ENCODE data around the gene CRELD1. TPM values are rescaled to one million over a fixed set of nuclear protein-coding genes. Genes with fewer than 3 reads are reported as not detected.

Gene CRELD1, protein sequence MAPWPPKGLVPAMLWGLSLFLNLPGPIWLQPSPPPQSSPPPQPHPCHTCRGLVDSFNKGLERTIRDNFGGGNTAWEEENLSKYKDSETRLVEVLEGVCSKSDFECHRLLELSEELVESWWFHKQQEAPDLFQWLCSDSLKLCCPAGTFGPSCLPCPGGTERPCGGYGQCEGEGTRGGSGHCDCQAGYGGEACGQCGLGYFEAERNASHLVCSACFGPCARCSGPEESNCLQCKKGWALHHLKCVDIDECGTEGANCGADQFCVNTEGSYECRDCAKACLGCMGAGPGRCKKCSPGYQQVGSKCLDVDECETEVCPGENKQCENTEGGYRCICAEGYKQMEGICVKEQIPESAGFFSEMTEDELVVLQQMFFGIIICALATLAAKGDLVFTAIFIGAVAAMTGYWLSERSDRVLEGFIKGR
- polyA plus RNA-seq: 10 to 100 TPM; 16.2 to 53.7 (median 32.1) TPM
- long read RNA-seq, donor 1: 0 reads
- long read RNA-seq, donor 2, partial matches to known transcripts: 0 of 9 reads
- long read RNA-seq, donor 2, other reads (novel, unspliced or antisense): 0 of 9 reads
- long read RNA-seq, donor 3, partial matches to known transcripts: 0 of 4 reads
- long read RNA-seq, donor 3, other reads (novel, unspliced or antisense): 0 of 4 reads
- long read RNA-seq, donor 4: 0 reads
- long read RNA-seq, donor 5, partial matches to known transcripts: 0 of 2 reads
- long read RNA-seq, donor 5, other reads (novel, unspliced or antisense): 0 of 2 reads
- long read RNA-seq, donor 6, partial matches to known transcripts: 0 of 8 reads
- long read RNA-seq, donor 6, other reads (novel, unspliced or antisense): 0 of 8 reads
- long read RNA-seq, donor 7: 0 reads
- long read RNA-seq, donor 8, partial matches to known transcripts: 0 of 1 reads
- long read RNA-seq, donor 8, other reads (novel, unspliced or antisense): 0 of 1 reads
- long read RNA-seq, donor 9, partial matches to known transcripts: 0 of 3 reads
- long read RNA-seq, donor 9, other reads (novel, unspliced or antisense): 0 of 3 reads
- long read RNA-seq, donor 10, transcript CRELD1-206 (11 exons, 1,778 nt): major isoform, 5 of 9 reads
- long read RNA-seq, donor 10, partial matches to known transcripts: 0 of 9 reads
- long read RNA-seq, donor 10, other reads (novel, unspliced or antisense): 0 of 9 reads

- Histone ChIP-seq H3K27ac (ENCODE audit: low read depth in 1 of 3, low read length in 2 of 3) (peak within 1 kb of the TSS; percentile 85 to 98 (median 92)), H3K4me1 (ENCODE audit: control insufficient read depth in 3 of 3, insufficient read depth in 2 of 3, low read depth in 1 of 3, low read length in 2 of 3) (peaks cover 3 to 17% (median 5%) of the 10 kb centered on the region in 3 donors), H3K27me3 (ENCODE audit: control insufficient read depth in 3 of 3, insufficient read depth in 3 of 3, low read length in 3 of 3) (no peaks in the 10 kb centered on the region), H3K9me3 (ENCODE audit: control insufficient read depth in 2 of 2, insufficient read depth in 1 of 2, low read depth in 1 of 2, low read length in 1 of 2) (no peaks in the 10 kb centered on the region), H3K36me3 (ENCODE audit: control insufficient read depth in 3 of 3, insufficient read depth in 2 of 3, low read depth in 1 of 3, low read length in 3 of 3) (peaks cover 0 to 37% (median 6%) of the 10 kb centered on the region in 3 donors), H3K4me3 (ENCODE audit: low read depth in 1 of 3, low read length in 3 of 3) (peak within 1 kb of the TSS; percentile 67 to 77 (median 71))
- DNase-seq: peak; percentile 97 to 99
- FAIRE-seq: no peak
- 0 to 1% (median 0%) methylated on average over 43 to 50 of the region's 50 CpGs for WGBS, 3 donors
Observed at GRCh38 chr3:9933561-9934234, at the start of gene CRELD1. TSS of gene CRELD1 (plus strand) at chr3:9933834. CDS start at chr3:9934439, 605 bp downstream.

DNA sequence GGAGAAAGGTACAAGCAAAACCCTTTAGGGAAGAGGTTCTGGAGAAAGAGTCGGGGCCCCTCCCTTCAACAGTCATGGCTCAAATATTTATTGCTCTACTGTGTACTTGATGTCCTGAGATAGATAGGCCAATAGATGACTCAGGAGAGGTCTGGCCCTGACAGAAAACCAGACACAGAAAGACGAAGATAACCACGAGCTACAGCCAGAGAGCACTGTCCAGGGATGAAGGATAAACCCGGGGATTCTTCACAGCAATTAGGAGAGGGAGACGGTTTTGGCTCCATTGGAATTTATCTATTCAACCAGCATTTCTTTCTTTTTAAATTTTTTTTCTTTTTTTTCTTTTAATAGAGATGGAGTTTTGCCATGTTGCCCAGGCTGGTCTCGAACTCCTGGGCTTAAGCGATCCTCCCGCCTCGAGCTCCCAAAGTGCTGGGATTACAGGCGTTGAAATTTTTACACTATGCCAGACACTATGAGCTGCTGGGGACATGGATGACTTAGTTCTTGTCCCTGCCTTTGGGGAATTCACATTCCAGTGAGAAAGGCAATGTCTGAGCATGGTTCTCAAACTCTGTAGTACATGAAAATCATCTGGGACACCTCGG, 49.0 kb upstream of the CRELD1 start:
- H3K36me3 ChIP-seq (ENCODE audit: control insufficient read depth in 3 of 3, insufficient read depth in 2 of 3, low read depth in 1 of 3, low read length in 3 of 3): no peaks in the 10 kb centered on the region
- FAIRE-seq (no peak), DNase-seq (peak; percentile 89 to 97)
- 22 to 62% (median 48%) methylated on average over 11 of the region's 11 CpGs for WGBS, 3 donors
- H3K27ac ChIP-seq (ENCODE audit: low read depth in 1 of 3, low read length in 2 of 3): peak overlapping the region; percentile 89 to 91 (median 90)
- H3K27me3 ChIP-seq (ENCODE audit: control insufficient read depth in 3 of 3, insufficient read depth in 3 of 3, low read length in 3 of 3): no peaks in the 10 kb centered on the region
- no peaks in the 10 kb centered on the region for H3K9me3 ChIP-seq (ENCODE audit: control insufficient read depth in 2 of 2, insufficient read depth in 1 of 2, low read depth in 1 of 2, low read length in 1 of 2)
- peaks cover 0 to 17% (median 0%) of the 10 kb centered on the region in 3 donors for H3K4me1 ChIP-seq (ENCODE audit: control insufficient read depth in 3 of 3, insufficient read depth in 2 of 3, low read depth in 1 of 3, low read length in 2 of 3)
- no peak overlapping the region for H3K4me3 ChIP-seq (ENCODE audit: low read depth in 1 of 3, low read length in 3 of 3)

- DNase-seq (no peak), FAIRE-seq (no peak)
- no peaks in the 10 kb centered on the region for H3K36me3 ChIP-seq (ENCODE audit: control insufficient read depth in 3 of 3, insufficient read depth in 2 of 3, low read depth in 1 of 3, low read length in 3 of 3)
- H3K4me3 ChIP-seq (ENCODE audit: low read depth in 1 of 3, low read length in 3 of 3): no peak overlapping the region
- H3K27me3 ChIP-seq (ENCODE audit: control insufficient read depth in 3 of 3, insufficient read depth in 3 of 3, low read length in 3 of 3): no peaks in the 10 kb centered on the region
- H3K4me1 ChIP-seq (ENCODE audit: control insufficient read depth in 3 of 3, insufficient read depth in 2 of 3, low read depth in 1 of 3, low read length in 2 of 3): peaks cover 0 to 21% (median 0%) of the 10 kb centered on the region in 3 donors
- H3K9me3 ChIP-seq (ENCODE audit: control insufficient read depth in 2 of 2, insufficient read depth in 1 of 2, low read depth in 1 of 2, low read length in 1 of 2): no peaks in the 10 kb centered on the region
- no peak overlapping the region for H3K27ac ChIP-seq (ENCODE audit: low read depth in 1 of 3, low read length in 2 of 3)
Observed at GRCh38 chr3:9886328-9886727, 47.3 kb upstream of the CRELD1 start.

DNA sequence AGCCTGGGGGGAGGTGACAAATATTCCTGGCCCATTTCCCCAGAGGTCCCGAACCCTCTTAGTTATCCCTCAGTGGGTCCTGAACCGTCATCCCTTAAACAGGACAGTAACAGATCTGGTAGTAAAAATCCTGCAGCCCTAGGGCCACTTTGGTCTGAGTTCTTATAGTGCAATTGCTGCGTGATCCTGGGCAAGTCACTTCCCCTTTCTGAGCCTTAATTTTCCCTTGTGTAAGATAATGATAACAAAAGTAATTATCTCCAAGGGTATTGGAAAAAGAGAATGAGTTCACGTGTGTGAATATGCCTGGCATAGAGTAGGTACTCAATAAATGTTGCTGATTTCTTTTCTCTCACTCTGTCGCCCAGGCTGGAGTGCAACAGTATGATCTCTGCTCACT, 46.2 kb upstream of the CRELD1 start:
- no peak overlapping the region for H3K4me3 ChIP-seq (ENCODE audit: low read depth in 1 of 3, low read length in 3 of 3)
- DNase-seq (no peak), FAIRE-seq (no peak)
- WGBS, 3 donors: 85 to 92% (median 92%) methylated on average over 5 of the region's 5 CpGs
- no peaks in the 10 kb centered on the region for H3K27me3 ChIP-seq (ENCODE audit: control insufficient read depth in 3 of 3, insufficient read depth in 3 of 3, low read length in 3 of 3)
- no peak overlapping the region for H3K27ac ChIP-seq (ENCODE audit: low read depth in 1 of 3, low read length in 2 of 3)
- H3K4me1 ChIP-seq (ENCODE audit: control insufficient read depth in 3 of 3, insufficient read depth in 2 of 3, low read depth in 1 of 3, low read length in 2 of 3): peaks cover 1 to 21% (median 6%) of the 10 kb centered on the region in 3 donors
- H3K36me3 ChIP-seq (ENCODE audit: control insufficient read depth in 3 of 3, insufficient read depth in 2 of 3, low read depth in 1 of 3, low read length in 3 of 3): peaks cover 0 to 9% (median 0%) of the 10 kb centered on the region in 3 donors
- no peaks in the 10 kb centered on the region for H3K9me3 ChIP-seq (ENCODE audit: control insufficient read depth in 2 of 2, insufficient read depth in 1 of 2, low read depth in 1 of 2, low read length in 1 of 2)

GRCh38 chr3:9888540-9888939, 45.1 kb upstream of the CRELD1 start:
- Histone ChIP-seq H3K9me3 (ENCODE audit: control insufficient read depth in 2 of 2, insufficient read depth in 1 of 2, low read depth in 1 of 2, low read length in 1 of 2) (no peaks in the 10 kb centered on the region), H3K27me3 (ENCODE audit: control insufficient read depth in 3 of 3, insufficient read depth in 3 of 3, low read length in 3 of 3) (no peaks in the 10 kb centered on the region), H3K36me3 (ENCODE audit: control insufficient read depth in 3 of 3, insufficient read depth in 2 of 3, low read depth in 1 of 3, low read length in 3 of 3) (peaks cover 3 to 18% (median 3%) of the 10 kb centered on the region in 3 donors), H3K4me1 (ENCODE audit: control insufficient read depth in 3 of 3, insufficient read depth in 2 of 3, low read depth in 1 of 3, low read length in 2 of 3) (peaks cover 5 to 20% (median 6%) of the 10 kb centered on the region in 3 donors), H3K27ac (ENCODE audit: low read depth in 1 of 3, low read length in 2 of 3) (no peak overlapping the region), H3K4me3 (ENCODE audit: low read depth in 1 of 3, low read length in 3 of 3) (no peak overlapping the region)
- 80 to 90% (median 82%) methylated on average over 3 of the region's 3 CpGs for WGBS, 3 donors
- DNase-seq: no peak
- FAIRE-seq: no peak

DNA sequence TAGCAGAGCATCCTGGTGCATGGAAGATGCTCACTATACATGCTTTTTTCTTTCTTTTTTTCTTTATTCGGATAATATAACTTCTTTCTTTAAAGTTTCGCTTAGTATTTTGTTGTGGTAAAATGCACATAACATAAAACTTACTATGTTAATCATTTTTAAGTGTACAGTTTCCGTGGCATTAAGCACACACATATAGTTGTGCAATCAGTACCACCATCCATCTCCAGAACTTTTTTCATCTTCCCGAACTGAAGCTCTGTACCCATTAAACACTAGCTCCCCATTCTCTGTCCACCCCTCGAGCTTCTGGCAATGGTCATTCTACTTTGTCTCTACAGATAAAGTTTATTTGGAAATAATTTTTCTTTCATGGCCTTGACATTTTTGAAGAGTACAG, 44.2 kb upstream of the CRELD1 start:
- no peak for FAIRE-seq
- H3K4me1 ChIP-seq (ENCODE audit: control insufficient read depth in 3 of 3, insufficient read depth in 2 of 3, low read depth in 1 of 3, low read length in 2 of 3): peaks cover 6 to 12% (median 7%) of the 10 kb centered on the region in 3 donors

GRCh38 chr3:9890249-9891071, 43.2 kb upstream of the CRELD1 start, which contains the start of gene JAGN1:
TSS of gene JAGN1 (plus strand) at chr3:9890610. CDS start at chr3:9890723, 113 bp downstream.
- H3K9me3 ChIP-seq (ENCODE audit: control insufficient read depth in 2 of 2, insufficient read depth in 1 of 2, low read depth in 1 of 2, low read length in 1 of 2): no peaks in the 10 kb centered on the region
- no peak for FAIRE-seq
- peak; percentile 94 to 96 for DNase-seq
- H3K4me3 ChIP-seq (ENCODE audit: low read depth in 1 of 3, low read length in 3 of 3): peak within 1 kb of the TSS; percentile 64 to 99 (median 74)
- no peaks in the 10 kb centered on the region for H3K27me3 ChIP-seq (ENCODE audit: control insufficient read depth in 3 of 3, insufficient read depth in 3 of 3, low read length in 3 of 3)
- 0 to 1% (median 1%) methylated on average over 56 to 62 of the region's 62 CpGs for WGBS, 3 donors
- peaks cover 5 to 9% (median 7%) of the 10 kb centered on the region in 3 donors for H3K4me1 ChIP-seq (ENCODE audit: control insufficient read depth in 3 of 3, insufficient read depth in 2 of 3, low read depth in 1 of 3, low read length in 2 of 3)
- peaks cover 3 to 22% (median 3%) of the 10 kb centered on the region in 3 donors for H3K36me3 ChIP-seq (ENCODE audit: control insufficient read depth in 3 of 3, insufficient read depth in 2 of 3, low read depth in 1 of 3, low read length in 3 of 3)
- H3K27ac ChIP-seq (ENCODE audit: low read depth in 1 of 3, low read length in 2 of 3): peak within 1 kb of the TSS; percentile 92 to 95 (median 94)

More for the DNA sequence above, 44.2 kb upstream of the CRELD1 start:
- peaks cover 3 to 19% (median 3%) of the 10 kb centered on the region in 3 donors for H3K36me3 ChIP-seq (ENCODE audit: control insufficient read depth in 3 of 3, insufficient read depth in 2 of 3, low read depth in 1 of 3, low read length in 3 of 3)
- no peaks in the 10 kb centered on the region for H3K9me3 ChIP-seq (ENCODE audit: control insufficient read depth in 2 of 2, insufficient read depth in 1 of 2, low read depth in 1 of 2, low read length in 1 of 2)
- DNase-seq: no peak
- 75 to 86% (median 84%) methylated on average over 5 of the region's 5 CpGs for WGBS, 3 donors
- H3K27ac ChIP-seq (ENCODE audit: low read depth in 1 of 3, low read length in 2 of 3): no peak overlapping the region
- no peaks in the 10 kb centered on the region for H3K27me3 ChIP-seq (ENCODE audit: control insufficient read depth in 3 of 3, insufficient read depth in 3 of 3, low read length in 3 of 3)
- no peak overlapping the region for H3K4me3 ChIP-seq (ENCODE audit: low read depth in 1 of 3, low read length in 3 of 3)
